Measurements from ENCODE around the gene SPPL2B.
A peak's percentile ranks its signal among the peaks of the same experiment; 100 is the strongest.
"Not testable (repeated sequence)": the region's sequence is repeated elsewhere in the genome, so short reads cannot be mapped to it uniquely, and the experiment has no call there.

The SPPL2B gene

GRCh38 chr19:2385053-2385721 is 56.7 kb downstream of the SPPL2B start:
- no peak for DNase-seq

- DNase-seq, result no peak
Measured at GRCh38 chr19:2387367-2388288, 59.1 kb downstream of the SPPL2B start.

- DNase-seq, result no peak
Measured at GRCh38 chr19:2389594-2389993, 61.1 kb downstream of the SPPL2B start.

- peak; percentile 74 for DNase-seq
Measured at GRCh38 chr19:2391118-2391725, 62.7 kb downstream of the SPPL2B start.

GRCh38 chr19:2392366-2392765 is 63.9 kb downstream of the SPPL2B start:
- DNase-seq, result no peak

GRCh38 chr19:2392899-2393298 is 64.4 kb downstream of the SPPL2B start:
- peak; percentile 25 for DNase-seq

- DNase-seq, result no peak
Measured at GRCh38 chr19:2394054-2394441, 65.6 kb downstream of the SPPL2B start.

- DNase-seq, result peak; percentile 32
Measured at GRCh38 chr19:2394442-2395292, 66.2 kb downstream of the SPPL2B start.

- DNase-seq, result not testable (repeated sequence)
Measured at GRCh38 chr19:2395293-2395829, 66.9 kb downstream of the SPPL2B start.

GRCh38 chr19:2397173-2397572 is 68.7 kb downstream of the SPPL2B start:
- not testable (repeated sequence) for DNase-seq

GRCh38 chr19:2398735-2399305 is 70.3 kb downstream of the SPPL2B start:
- no peak for DNase-seq

GRCh38 chr19:2399582-2399981 is 71.1 kb downstream of the SPPL2B start:
- DNase-seq, result no peak
